ENCODE data around the gene TYR.
"Not testable (repeated sequence)": the region's sequence is repeated elsewhere in the genome, so short reads cannot be mapped to it uniquely, and the experiment has no call there.

The TYR gene

DNA sequence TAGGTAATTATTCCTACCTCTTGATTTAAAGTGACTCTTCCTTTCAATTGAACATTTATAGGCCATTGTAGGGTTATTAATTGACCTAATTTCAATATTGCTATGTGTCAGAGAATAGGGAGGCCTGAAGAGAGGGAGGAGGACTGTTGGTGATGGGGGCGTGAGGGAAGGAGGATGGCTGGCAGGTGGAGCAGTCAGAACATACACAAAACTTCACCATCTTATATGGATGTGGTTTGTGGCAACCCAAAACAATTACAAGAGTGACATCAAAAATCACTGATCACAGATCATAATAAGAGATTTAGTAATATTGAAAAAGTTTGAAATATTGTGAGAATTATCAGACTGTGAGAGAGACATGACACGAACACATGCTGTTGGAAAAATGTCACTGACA lies 95.5 kb downstream of the TYR start:
- DNase-seq = not testable (repeated sequence)

DNA sequence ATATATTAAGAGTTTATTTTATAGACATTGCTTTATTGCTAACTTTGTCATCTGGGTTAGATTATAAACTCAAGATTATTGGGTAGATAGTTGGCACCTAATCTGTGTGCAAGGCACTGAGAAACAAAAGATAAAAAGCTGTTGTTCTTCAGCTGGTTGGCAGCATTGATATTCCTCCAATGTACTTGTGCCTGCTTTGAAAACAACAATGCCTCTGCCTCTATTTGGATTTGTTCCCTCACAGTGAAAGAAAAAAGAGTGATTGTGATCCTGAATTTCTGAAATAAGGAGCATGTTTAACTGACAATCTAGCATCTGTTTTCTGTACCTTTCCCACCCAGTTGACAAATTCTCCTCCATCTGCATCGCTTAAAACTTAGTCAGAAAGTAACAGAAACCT lies 98.3 kb downstream of the TYR start:
- DNase-seq = no peak

DNA sequence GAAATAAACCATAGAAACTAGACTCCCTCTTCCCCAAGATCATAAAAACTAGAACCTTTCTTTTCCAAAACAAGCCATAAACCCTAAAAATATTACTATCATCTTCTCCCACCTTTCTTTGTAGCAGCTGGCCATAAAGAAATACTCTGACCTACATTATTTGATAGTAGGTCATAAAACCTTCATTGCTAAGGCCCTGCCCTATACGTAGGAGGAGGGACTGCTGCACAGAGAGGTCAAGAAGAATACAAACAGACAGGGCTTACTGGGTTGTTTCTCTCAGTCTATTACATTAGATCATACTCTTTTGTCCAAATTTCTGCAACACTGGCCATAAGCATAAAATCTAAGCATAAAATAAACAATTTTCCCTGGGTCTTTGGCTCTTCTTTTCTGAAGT lies 101.5 kb downstream of the TYR start:
- no peak for DNase-seq

DNA sequence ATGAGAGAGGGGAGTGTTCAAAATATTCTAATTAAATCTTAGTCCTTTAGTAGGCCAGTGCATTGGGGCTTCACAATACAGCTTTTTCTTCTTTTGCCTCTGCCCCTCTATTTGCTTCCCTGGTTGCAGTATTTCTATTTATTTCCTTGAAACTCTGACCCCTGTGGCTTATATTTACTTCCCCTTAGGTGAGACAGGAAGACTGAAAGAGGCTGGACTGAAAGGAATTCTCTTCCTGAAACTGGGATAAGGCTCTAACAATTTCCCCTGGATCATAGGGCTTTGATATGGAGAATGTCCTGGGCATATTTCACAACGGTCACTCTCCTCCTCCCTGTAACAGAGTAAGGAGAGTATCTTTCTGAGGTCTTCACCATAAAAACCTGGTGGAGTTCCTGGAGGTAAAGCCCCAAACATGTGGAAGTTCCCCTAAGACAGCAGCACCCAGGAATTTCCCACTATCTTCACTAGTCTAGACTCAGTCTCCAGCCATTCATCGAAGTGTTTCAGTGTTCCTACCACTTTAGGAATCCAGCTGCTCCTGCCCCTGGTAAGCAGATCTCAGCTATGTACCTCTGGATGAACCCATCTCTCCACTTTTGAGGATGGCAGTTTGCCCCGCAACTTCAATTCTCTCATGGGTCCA lies 103.5 kb downstream of the TYR start:
- not testable (repeated sequence) for DNase-seq

- DNase-seq = not testable (repeated sequence)
Observed at GRCh38 chr11:89286601-89287000, 108.9 kb downstream of the TYR start.

DNA sequence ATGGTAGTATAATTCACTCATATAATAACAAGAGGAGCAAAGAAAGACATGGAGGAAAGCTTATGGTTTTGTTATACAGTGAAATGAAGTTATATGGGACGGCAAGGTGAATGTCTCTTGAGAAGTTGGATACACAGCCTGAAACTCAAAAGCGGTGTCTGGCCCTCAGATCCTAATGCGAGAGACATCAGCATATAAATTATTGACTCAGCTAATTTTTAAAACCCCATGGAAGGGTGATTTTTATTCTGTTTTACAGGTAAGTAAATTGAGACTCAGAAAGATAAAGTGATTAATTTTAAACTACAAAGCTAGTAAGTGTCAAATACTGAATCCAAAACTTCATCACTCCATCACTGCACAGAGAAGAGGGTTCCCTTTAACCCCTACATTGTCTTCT lies 110.3 kb downstream of the TYR start:
- DNase-seq = not testable (repeated sequence)

DNA sequence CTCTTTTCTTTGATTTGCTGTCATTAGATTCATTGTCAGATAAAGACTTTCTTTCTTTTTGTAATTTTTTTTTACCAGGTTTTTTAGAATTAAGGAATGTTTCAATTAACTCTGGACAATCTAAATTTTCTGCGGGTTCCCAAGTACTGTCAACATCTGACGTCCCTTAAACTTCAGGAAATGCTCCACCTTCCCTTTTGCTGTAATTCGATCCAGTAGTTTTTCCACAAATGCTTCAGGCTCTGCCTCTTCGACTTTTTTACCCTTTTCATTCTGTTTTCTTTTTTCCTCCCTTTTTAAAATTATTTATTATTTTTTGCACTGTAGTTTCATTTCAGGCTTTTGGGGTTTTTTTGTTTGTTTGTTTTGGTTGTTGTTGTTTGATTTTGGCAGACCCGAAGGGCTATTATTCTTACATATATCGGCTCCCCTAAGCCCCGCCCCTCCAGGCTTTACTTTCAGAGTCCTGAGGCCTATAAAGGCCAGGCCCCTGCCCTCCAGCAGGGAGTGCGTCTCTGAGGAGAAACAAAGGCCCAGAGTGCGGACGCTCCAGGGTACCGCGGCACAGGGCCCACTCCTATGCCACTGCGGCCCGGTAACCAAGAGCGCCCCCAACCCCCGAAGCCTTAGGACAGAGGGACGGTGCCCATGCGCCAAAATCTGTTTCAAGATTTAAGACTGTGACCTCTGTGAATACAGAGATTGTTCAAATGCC lies 116.4 kb downstream of the TYR start:
- DNase-seq = no peak

GRCh38 chr11:89295023-89295422 lies 117.3 kb downstream of the TYR start:
- DNase-seq = not testable (repeated sequence)

DNA sequence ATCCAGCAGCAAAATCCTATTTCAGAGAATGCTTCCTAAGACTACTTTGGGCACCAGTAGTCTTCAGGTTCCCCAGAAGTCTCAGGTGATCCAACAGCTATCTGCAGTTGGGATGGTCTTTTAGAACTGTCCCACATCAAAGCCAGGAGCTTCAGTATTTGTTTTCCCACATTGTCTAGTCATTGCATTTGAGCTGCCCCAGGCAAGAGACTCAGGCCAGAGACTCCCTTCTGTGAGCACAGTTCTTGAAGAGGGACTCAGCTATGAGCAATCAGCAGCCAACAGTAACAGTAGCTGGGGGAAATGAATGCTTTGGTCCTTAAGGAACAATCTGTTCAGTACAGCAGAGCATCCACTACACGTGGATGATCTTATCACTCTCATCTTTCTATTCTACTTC lies 125.4 kb downstream of the TYR start:
- not testable (repeated sequence) for DNase-seq

GRCh38 chr11:89308272-89308671 lies 130.6 kb downstream of the TYR start:
- not testable (repeated sequence) for DNase-seq

DNA sequence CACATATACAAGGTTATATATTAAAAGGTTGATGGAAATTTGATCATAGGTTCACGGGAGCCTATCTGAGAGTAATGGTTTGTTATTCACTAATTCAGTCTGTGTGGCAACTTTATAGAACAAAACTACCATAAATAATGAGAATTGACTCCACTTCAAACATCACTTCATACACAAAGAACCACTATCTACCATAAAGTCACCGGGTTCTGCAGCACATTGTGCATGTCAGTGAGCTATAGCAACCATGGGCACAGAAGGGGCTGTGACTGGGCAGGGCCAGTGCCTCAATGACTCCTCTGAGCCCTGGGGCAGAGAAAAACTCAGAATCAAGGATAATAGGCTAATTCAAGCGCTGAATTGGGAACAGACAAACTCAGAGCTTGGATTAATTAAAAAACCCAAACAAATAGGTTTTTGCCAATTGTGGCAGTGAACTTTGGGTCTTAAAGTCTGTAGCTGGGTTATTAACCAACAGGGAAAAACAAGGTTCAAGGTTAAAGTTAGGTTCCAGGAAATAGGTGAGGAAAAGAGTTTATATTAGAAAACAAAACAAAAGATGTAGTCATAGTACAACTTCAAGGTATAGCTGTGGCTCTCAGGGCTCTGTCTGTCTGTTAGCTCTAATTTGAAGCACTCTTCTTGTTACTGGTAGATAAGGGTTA lies 131.8 kb downstream of the TYR start:
- not testable (repeated sequence) for DNase-seq

- not testable (repeated sequence) for DNase-seq
Observed at GRCh38 chr11:89310607-89311006, 132.9 kb downstream of the TYR start.

DNA sequence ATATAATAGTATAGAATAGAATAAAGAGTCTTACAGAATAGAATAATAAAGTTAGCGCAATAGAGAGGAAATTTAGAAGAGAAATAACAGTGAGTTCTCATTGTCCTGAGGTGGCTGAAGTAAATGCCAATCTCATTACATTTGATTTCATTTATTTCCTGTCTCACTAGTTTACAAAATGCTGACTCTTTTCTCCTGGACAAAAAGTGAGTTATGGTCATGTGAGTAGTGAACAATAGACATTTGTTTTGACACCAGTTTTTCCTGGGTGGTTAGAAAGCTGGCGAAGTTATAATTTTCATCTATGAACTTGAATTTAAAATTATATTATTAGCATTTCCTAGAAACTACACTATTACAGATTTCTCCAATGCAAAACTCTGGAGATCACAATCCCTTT lies 143.7 kb downstream of the TYR start:
- DNase-seq = no peak

GRCh38 chr11:89327885-89328284 lies 150.2 kb downstream of the TYR start:
- DNase-seq = no peak

DNA sequence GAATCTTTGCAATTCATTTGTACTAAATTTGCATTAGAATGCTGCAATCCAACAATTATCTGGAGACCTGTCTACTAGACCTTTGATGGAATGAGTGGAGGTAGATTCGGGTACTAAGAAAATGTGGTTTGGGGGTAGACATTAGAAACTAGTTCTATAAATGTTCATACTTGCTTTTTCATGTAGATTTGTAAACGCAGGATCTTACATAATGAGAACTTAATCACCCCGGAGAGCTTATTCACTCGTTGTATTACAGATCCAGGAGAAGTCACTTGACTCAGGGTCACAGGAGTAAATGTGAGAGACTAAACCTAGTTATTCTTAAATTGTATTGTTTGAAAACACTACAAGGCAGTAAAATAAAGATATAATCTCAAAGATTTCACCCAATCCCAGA lies 154.3 kb downstream of the TYR start:
- not testable (repeated sequence) for DNase-seq

DNA sequence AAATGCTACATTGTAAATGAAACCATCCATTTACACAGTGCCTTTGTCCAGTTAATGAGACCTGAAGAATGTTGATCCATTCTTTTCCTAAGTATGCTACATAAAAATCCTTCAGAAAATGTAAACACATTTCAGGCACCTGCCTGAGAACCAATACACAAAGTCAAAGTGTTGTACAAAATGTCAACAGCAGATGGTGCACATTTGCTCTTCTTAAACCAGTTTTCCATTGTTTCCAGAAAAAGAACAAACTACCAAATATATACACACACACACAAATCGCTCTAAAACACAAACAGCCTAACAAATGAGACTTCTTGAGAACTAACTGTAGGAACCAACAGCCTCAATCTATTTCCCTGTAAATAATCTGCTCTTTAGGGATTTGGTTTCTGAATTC lies 156.0 kb downstream of the TYR start:
- DNase-seq = not testable (repeated sequence)

DNA sequence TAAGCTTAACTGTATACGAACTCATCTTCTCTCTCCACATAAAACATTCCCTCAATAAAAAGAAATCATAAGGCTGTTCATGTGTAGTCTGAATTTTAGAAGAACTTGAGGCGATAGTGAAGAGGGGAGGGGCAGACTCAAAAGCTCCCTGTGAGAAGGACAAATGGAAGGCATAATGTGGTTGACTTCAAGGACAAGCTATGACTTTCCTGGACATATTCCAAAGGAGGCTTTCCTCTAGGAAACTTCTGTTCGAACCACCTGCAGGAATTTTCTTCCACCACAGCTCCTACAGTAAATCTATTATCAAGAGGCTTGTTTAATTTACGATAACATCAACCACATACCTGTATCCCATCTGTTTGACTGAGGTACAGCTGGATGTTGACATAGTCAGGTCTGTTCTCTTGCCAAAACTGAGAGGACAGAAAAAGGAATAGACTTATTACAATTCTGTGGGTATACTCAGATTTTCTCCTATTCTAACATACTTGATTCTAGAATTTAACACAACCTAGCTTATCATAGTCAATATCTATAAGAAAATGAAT lies 159.5 kb downstream of the TYR start:
- not testable (repeated sequence) for DNase-seq

- not testable (repeated sequence) for DNase-seq
Observed at GRCh38 chr11:89338073-89338472, 160.4 kb downstream of the TYR start.

DNA sequence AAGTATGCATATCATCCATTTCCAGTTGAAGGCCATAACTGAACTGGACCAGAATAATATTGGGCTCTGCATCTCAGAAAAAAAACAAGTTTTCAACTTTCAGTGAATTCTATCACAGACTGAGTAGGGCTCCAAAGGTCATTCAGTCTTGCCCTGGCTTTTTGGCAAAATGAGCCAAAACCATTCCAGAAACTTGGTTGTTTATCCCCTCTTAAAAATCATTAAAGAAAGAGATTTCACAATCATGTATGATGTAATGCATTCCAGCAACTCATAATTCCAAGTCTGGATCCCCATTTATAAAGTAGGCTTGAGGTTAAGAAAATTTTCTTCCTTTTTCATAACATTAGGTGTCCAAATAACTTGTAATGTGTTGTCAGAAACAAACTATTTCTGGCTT lies 162.8 kb downstream of the TYR start:
- DNase-seq = not testable (repeated sequence)

DNA sequence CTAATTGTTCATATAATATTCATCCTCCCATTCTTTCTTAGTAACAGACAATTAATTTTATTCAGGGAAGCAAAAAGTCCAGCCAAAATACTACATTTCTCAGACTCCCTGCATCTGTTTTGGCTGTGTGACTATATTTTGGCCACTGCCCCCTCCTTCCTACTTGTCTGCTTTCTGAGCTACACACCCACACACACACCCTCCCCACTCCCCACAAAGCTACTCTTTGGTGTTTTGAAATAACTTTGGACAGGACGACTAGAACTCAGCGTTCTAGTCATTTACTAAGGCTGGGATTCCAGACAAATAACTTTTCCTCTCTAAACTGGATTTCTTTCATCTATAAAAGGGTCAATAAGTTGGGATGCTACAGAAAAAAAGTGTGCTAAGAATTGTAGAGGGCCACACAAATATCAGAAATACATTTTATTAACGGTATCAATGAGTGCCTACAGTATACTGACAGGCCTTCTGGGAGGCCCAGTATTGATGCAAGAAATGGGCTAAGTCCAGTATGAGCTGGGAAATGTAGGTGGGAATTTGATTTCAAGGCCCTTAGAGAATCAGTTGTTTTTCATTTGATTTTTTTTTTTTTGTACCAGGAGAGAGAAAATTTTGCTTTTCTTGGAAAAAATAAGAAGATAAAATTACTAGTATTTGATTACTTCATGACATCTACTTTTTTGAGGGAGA lies 165.4 kb downstream of the TYR start:
- DNase-seq = not testable (repeated sequence)
